Common myeloid progenitor, CD34-positive (primary cell): ENCODE measurements around the gene ANXA11.

Experiments
- CTCF ChIA-PET: fragments of 350-600 bp; sonication (Branson Sonifier 250); formaldehyde crosslinking; loops from one replicate; lab custom pipeline; 2021; ENCODE audit warnings: antibody characterized with exemption; lab: Charles Lee
- POLR2A ChIA-PET: fragments of 350-600 bp; sonication (Branson Sonifier 250); formaldehyde crosslinking; loops from one replicate; lab custom pipeline; 2021; ENCODE audit warnings: antibody characterized with exemption; lab: Charles Lee
- DNase-seq, 3 donors: peaks; one replicate each; pipeline versions ENCODE4 v3.0.0 to v3.0.0-alpha.2; 2013
- H3K27ac ChIP-seq, 2 experiments: 1 replicate in 1 of 2; 2 replicates in 1 of 2; pipeline ENCODE4 v1.7.0; 2013; ENCODE audit warnings: inconsistent platforms in 2 of 2, low read length in 2 of 2, mild to moderate bottlenecking in 2 of 2, low read depth in 1 of 2, moderate library complexity in 1 of 2; ENCODE audit not compliant: severe bottlenecking in 2 of 2, insufficient read depth in 1 of 2, poor library complexity in 1 of 2
- H3K27me3 ChIP-seq, 5 experiments: replicated peaks in 2 of 5; 1 replicate in 3 of 5; 2 replicates in 2 of 5; pipeline versions ENCODE4 v1.6.1 to v1.7.0; 2013; ENCODE audit warnings: low read length in 4 of 5, mild to moderate bottlenecking in 2 of 5, moderate library complexity in 2 of 5, inconsistent platforms in 1 of 5; ENCODE audit not compliant: insufficient read depth in 5 of 5, control insufficient read depth in 4 of 5
- H3K36me3 ChIP-seq, 4 experiments: 1 replicate in 2 of 4; 2 replicates in 2 of 4; pipeline versions ENCODE4 v1.6.1 to v1.7.0; 2013; ENCODE audit warnings: low read length in 3 of 4, control low read depth in 1 of 4, mild to moderate bottlenecking in 1 of 4; ENCODE audit not compliant: control insufficient read depth in 4 of 4, insufficient read depth in 4 of 4
- H3K4me1 ChIP-seq, 4 experiments: 1 replicate in 3 of 4; 2 replicates in 1 of 4; pipeline versions ENCODE4 v1.6.1 to v1.7.1; 2013; ENCODE audit warnings: low read length in 3 of 4, mild to moderate bottlenecking in 3 of 4, control low read depth in 1 of 4, inconsistent platforms in 1 of 4, moderate library complexity in 1 of 4; ENCODE audit not compliant: control insufficient read depth in 4 of 4, insufficient read depth in 4 of 4; ENCODE audit errors: control extremely low read depth in 1 of 4
- H3K4me3 ChIP-seq, 7 experiments: 1 replicate in 4 of 7; 2 replicates in 3 of 7; pipeline versions ENCODE4 v1.5.1 to v1.7.0; 2013; ENCODE audit warnings: mild to moderate bottlenecking in 7 of 7, low read length in 6 of 7, moderate library complexity in 6 of 7, inconsistent platforms in 2 of 7, low read depth in 2 of 7, control low read depth in 1 of 7; ENCODE audit not compliant: insufficient read depth in 4 of 7, control insufficient read depth in 1 of 7; ENCODE audit errors: extremely low read depth in 1 of 7
- H3K9me3 ChIP-seq, 5 experiments: 1 replicate in 4 of 5; 2 replicates in 1 of 5; pipeline versions ENCODE4 v1.6.1 to v1.7.1; 2013; ENCODE audit warnings: low read length in 4 of 5, mild to moderate bottlenecking in 2 of 5, inconsistent platforms in 1 of 5, low read depth in 1 of 5, moderate library complexity in 1 of 5; ENCODE audit not compliant: control insufficient read depth in 4 of 5, insufficient read depth in 2 of 5; ENCODE audit errors: control extremely low read depth in 1 of 5
- WGBS: methylation state at CpG from one replicate; pipeline ENCODE4 v1.1.5; 2013; ENCODE audit not compliant: insufficient coverage; 5-methylcytosine and 5-hydroxymethylcytosine counted together

ANXA11 gene

GRCh38 chr10:80131499-80131901, 73.8 kb downstream of the ANXA11 start:
- Histone ChIP-seq H3K36me3 (no peaks in the 10 kb centered on the region), H3K9me3 (no peaks in the 10 kb centered on the region), H3K4me1 (peaks cover 0 to 10% (median 7%) of the 10 kb centered on the region in 4 experiments), H3K27me3 (peaks cover 3 to 34% (median 11%) of the 10 kb centered on the region in 5 experiments), H3K27ac (no peak overlapping the region), H3K4me3 (no peak overlapping the region)
- CTCF ChIA-PET: interaction anchor here (2.5 kb wide), 1 partner anchor 8 kb away, joined by 10 read pairs; no protein-coding TSS in a partner anchor
- whole genome bisulfite sequencing: 96% methylated on average over 6 of the region's 6 CpGs
- POLR2A ChIA-PET: no interaction called here
- DNase-seq: no peak

DNA sequence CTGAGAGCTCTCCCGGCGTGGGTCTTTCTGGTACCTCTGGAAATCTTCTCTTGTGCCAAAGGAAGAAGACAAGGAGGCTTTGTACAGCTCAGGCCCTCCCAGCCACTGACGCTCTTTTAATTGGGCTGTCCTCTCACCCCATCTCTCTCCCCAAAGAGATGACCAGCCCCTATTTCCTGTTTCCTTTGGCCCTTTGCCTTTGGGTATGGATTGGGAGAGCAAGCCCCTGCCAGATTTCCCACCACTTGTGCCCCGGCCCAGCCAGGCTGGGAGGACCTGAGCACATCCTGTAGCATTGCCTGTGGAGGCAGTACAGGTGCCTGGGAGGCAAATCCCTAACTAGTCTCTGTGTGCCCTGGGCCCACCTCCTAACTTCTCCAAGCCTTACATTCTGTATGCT, 78.5 kb downstream of the ANXA11 start:
- Histone ChIP-seq H3K27ac (no peak overlapping the region), H3K27me3 (peaks cover 0 to 11% (median 3%) of the 10 kb centered on the region in 5 experiments), H3K36me3 (no peaks in the 10 kb centered on the region), H3K4me3 (no peak overlapping the region), H3K9me3 (no peaks in the 10 kb centered on the region), H3K4me1 (no peaks in the 10 kb centered on the region)
- ChIA-PET POLR2A (no interaction called here), CTCF (no interaction called here)
- no peak for DNase-seq
- 94% methylated on average over 3 of the region's 4 CpGs for WGBS

DNA sequence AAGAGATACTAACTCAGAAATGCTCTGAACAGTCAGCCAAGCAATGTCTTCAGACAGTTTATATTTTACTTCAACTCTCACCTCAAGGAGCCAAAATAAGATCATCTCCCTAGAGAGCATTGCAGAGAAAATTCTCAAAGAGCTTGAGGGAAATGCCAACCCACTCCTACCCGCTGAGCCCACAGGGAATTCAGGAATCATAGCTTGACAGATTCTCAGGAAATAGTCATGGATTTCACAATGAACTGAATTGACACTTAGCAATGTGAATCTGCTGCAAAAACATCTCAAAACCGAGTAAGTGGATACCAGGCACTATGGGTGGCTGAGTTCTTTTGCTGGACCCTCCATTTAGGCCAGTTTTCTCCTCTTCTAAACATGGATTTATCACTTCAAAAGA, 82.6 kb downstream of the ANXA11 start:
- CTCF ChIA-PET: no interaction called here
- no peak for DNase-seq
- Histone ChIP-seq H3K4me3 (no peak overlapping the region), H3K4me1 (no peaks in the 10 kb centered on the region), H3K27ac (no peak overlapping the region), H3K27me3 (no peaks in the 10 kb centered on the region), H3K9me3 (peaks cover 0 to 2% (median 0%) of the 10 kb centered on the region in 5 experiments), H3K36me3 (no peaks in the 10 kb centered on the region)
- POLR2A ChIA-PET: no interaction called here
- 91% methylated on average over 1 of the region's 2 CpGs for WGBS

- no peaks in the 10 kb centered on the region for H3K36me3 ChIP-seq
- ChIA-PET CTCF (no interaction called here), POLR2A (no interaction called here)
- peaks cover 0 to 2% (median 0%) of the 10 kb centered on the region in 5 experiments for H3K9me3 ChIP-seq
- no peak overlapping the region for H3K4me3 ChIP-seq
- H3K4me1 ChIP-seq: no peaks in the 10 kb centered on the region
- DNase-seq: no peak
- no peaks in the 10 kb centered on the region for H3K27me3 ChIP-seq
- no peak overlapping the region for H3K27ac ChIP-seq
These were observed 83.1 kb downstream of the ANXA11 start for GRCh38 chr10:80122110-80122710.

GRCh38 chr10:80118669-80119068, 86.7 kb downstream of the ANXA11 start:
- ChIA-PET POLR2A (interaction anchor here (0.6 kb wide), 1 partner anchor 15 kb away, joined by 5 read pairs; no protein-coding TSS in a partner anchor), CTCF (interaction anchor here (0.7 kb wide), 1 partner anchor 12 kb away, joined by 3 read pairs; no protein-coding TSS in a partner anchor)

GRCh38 chr10:80110986-80111385, 94.4 kb downstream of the ANXA11 start:
- Histone ChIP-seq H3K36me3 (no peaks in the 10 kb centered on the region), H3K4me3 (no peak overlapping the region), H3K27ac (no peak overlapping the region), H3K9me3 (peaks cover 0 to 27% (median 11%) of the 10 kb centered on the region in 5 experiments), H3K4me1 (no peaks in the 10 kb centered on the region), H3K27me3 (no peaks in the 10 kb centered on the region)
- 100% methylated on average over 1 of the region's 1 CpG for WGBS
- DNase-seq: no peak
- ChIA-PET POLR2A (no interaction called here), CTCF (interaction anchor here (1.1 to 1.5 kb wide), 2 partner anchors 29 to 53 kb away, joined by 3 read pairs; no protein-coding TSS in a partner anchor)

More at GRCh38 chr10:80118669-80119068, 86.7 kb downstream of the ANXA11 start:
- Histone ChIP-seq H3K36me3 (no peaks in the 10 kb centered on the region), H3K9me3 (peaks cover 0 to 2% (median 0%) of the 10 kb centered on the region in 5 experiments), H3K27me3 (no peaks in the 10 kb centered on the region), H3K4me3 (no peak overlapping the region), H3K27ac (no peak overlapping the region), H3K4me1 (no peaks in the 10 kb centered on the region)
- WGBS: 81% methylated on average over 2 of the region's 4 CpGs
- no peak for DNase-seq

DNA sequence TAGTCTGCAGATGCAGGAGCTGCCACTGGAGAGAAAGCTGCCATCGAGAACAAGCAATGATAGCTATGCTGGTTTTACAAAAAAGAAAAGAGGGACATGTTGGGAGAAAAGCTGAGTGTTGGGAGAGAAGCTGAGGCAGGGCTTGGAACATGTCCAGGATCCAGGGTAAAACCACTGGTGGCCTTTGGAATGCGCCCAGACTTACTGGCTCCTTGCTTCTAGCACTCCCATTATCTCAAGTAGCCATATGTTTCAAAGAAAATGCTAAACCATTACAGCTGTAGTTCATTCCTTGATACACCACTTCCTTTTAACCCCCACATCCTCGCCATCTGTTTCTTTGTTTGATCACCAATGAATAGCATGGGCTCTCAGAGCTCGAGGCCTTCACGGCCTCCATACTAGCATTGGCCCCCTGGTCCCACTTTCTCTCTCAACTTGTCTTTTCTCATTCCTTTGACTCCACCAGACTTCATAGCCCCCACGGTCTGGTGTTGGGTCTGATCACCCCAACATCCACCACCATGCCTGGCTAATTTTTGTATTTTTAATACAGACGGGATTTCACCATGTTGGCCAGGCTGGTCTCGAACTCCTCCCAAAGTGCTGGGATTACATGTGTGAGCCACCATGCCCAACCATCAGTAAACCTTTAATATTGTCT, 96.6 kb downstream of the ANXA11 start:
- ChIA-PET POLR2A (no interaction called here), CTCF (no interaction called here)
- H3K9me3 ChIP-seq: peaks cover 0 to 27% (median 11%) of the 10 kb centered on the region in 5 experiments
- no peak overlapping the region for H3K4me3 ChIP-seq
- no peaks in the 10 kb centered on the region for H3K27me3 ChIP-seq
- H3K4me1 ChIP-seq: peaks cover 0 to 18% (median 8%) of the 10 kb centered on the region in 4 experiments
- H3K27ac ChIP-seq: no peak overlapping the region
- DNase-seq: peak in 2 of 3 donors; percentile 38 to 49
- 89% methylated on average over 6 of the region's 8 CpGs for WGBS
- no peaks in the 10 kb centered on the region for H3K36me3 ChIP-seq
